Heart left ventricle (tissue), 13 donors: ENCODE data around the gene DACT2.

Experiments
- POLR2A ChIP-seq, 2 donors: fragments of 450-650 bp; IDR thresholded peaks; one replicate each; pipeline ENCODE4 v1.6.1; 2017; ENCODE audit warnings: antibody characterized with exemption in 2 of 2, mild to moderate bottlenecking in 2 of 2, moderate library complexity in 2 of 2
- TF ChIP-seq, protein P1 (sequence below), 12 donors: fragments of 200-600 bp; sonication (generic) in 4 of 12; IDR thresholded peaks; one replicate each; pipeline versions ENCODE4 v1.5.0 to v1.8.0; 2018 to 2022; ENCODE audit warnings: antibody characterized with exemption in 12 of 12, mild to moderate bottlenecking in 5 of 12
- donor health status: ischemic (EF 13 %, LVEDD 7.1; RV severe dilation, severe dysfunction).
- donor health status: DM: no; HTN: yes; CAD: no.
- donor health status: DM: no; HTN: no; CAD: no.
- donor health status: ischemic (EF 25% LVEDD 6.9; RV normal size, moderate dysfunction).
- donor health status: ischemic (EF 25% LVEDD 5.7; RV mildly dilated, moderate dysfunction).
- donor health status: ischemic (EF 35%, LVEDD 5.7; RV mildly dilated, moderate dysfunction).
- donor health status: nonischemic (EF 11% LVEDD 7.7; RV severe dilation, severe dysfunction).
- donor health status: DM: yes; HTN: yes; CAD: no.
- donor health status: PGD.
- donor health status: ischemic (EF 29% LVEDD 5.4; RV normal size, mild dysfunction).
- donor health status: nonischemic (EF 23%, LVEDD 6.1; RV moderate dilation, normal function).

DNA sequence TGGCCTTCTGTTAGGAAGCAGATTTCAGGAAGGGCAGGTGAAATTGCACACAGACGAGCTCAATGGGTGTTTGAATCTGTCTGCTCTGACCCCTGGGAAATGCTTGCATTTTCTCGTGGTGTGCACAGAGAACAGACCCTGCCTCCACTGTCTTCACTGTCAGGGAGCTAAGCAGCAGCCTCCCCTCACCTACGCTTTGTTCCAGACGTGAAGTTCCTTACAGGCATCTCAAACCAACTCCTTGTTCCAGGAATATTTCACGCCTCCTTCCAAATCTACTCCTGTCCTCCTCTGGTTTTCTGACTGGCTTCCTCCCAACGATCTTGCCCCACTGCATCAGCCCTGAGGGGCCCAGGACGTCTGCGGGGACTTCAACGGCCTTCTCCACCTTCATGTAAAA, 13.7 kb downstream of the DACT2 start:
- TF ChIP-seq, protein P1, sequence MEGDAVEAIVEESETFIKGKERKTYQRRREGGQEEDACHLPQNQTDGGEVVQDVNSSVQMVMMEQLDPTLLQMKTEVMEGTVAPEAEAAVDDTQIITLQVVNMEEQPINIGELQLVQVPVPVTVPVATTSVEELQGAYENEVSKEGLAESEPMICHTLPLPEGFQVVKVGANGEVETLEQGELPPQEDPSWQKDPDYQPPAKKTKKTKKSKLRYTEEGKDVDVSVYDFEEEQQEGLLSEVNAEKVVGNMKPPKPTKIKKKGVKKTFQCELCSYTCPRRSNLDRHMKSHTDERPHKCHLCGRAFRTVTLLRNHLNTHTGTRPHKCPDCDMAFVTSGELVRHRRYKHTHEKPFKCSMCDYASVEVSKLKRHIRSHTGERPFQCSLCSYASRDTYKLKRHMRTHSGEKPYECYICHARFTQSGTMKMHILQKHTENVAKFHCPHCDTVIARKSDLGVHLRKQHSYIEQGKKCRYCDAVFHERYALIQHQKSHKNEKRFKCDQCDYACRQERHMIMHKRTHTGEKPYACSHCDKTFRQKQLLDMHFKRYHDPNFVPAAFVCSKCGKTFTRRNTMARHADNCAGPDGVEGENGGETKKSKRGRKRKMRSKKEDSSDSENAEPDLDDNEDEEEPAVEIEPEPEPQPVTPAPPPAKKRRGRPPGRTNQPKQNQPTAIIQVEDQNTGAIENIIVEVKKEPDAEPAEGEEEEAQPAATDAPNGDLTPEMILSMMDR (IDR thresholded peaks at IDR 0.05): no peak
- no peak for TF ChIP-seq POLR2A (IDR thresholded peaks at IDR 0.05)
